ENCODE results near the gene ARAF. TPM values are rescaled to one million over a fixed set of nuclear protein-coding genes. Genes with fewer than 3 reads are reported as not detected.

Gene ARAF
- total and polyA plus RNA-seq, 3 donors from 2014 or later, result 29.8 to 44.3 (median 34.4) TPM

GRCh38 chrX:47619486-47620302, 58.7 kb downstream of the ARAF start, which contains the start of gene SYN1:
SYN1 (minus strand) TSS chrX:47619857; CDS start chrX:47619728, 129 bp downstream.
- WGBS, 2 donors, result 1% methylated on average over 18 of the region's 88 CpGs; no CpG with 5 or more reads in 1 of the 2 donors
- intact Hi-C loops (cut with DNase I; ENCODE audit: low total_unique reads), result no loop called here
- peak within 1 kb of the TSS; percentile 39 to 44 for H3K4me3 ChIP-seq
- no peak within 1 kb of the TSS for H3K27ac ChIP-seq
- peak; percentile 89 for DNase-seq
- H3K9me3 ChIP-seq, result no peaks in the 10 kb centered on the region
- no peaks in the 10 kb centered on the region for H3K4me1 ChIP-seq
- no peaks in the 10 kb centered on the region for H3K36me3 ChIP-seq (ENCODE audit: low read depth, missing control alignments)
- no peaks in the 10 kb centered on the region for H3K27me3 ChIP-seq
- TF ChIP-seq POLR2A (IDR thresholded peaks at IDR 0.05), result no peak
- TF ChIP-seq CTCF (IDR thresholded peaks at IDR 0.05), result peak in 2 of 3 experiments; percentile 31 to 56

GRCh38 chrX:47620303-47620685, 59.3 kb downstream of the ARAF start:
- no peak for TF ChIP-seq CTCF (IDR thresholded peaks at IDR 0.05)
- no peak for TF ChIP-seq POLR2A (IDR thresholded peaks at IDR 0.05)
- Histone ChIP-seq H3K27me3 (no peaks in the 10 kb centered on the region), H3K9me3 (no peaks in the 10 kb centered on the region), H3K4me3 (no peak overlapping the region), H3K36me3 (ENCODE audit: low read depth, missing control alignments) (no peaks in the 10 kb centered on the region), H3K4me1 (no peaks in the 10 kb centered on the region), H3K27ac (no peak overlapping the region)
- no peak for DNase-seq
- WGBS, 2 donors, result 42% methylated on average over 9 of the region's 9 CpGs; no CpG with 5 or more reads in 1 of the 2 donors
- intact Hi-C loops (cut with DNase I; ENCODE audit: low total_unique reads), result no loop called here

Small RNA genes within 50 kb of the gene (microRNA-seq; reads per million reads assigned to microRNA genes)
- 0 to 0.70 reads per million in 2 donors for gene MIR4769 (ENCODE audit: borderline number of aligned reads in 2 of 2, borderline replicate concordance in 1 of 2)

Small RNA genes within 50 kb of the gene (small RNA-seq; reads per million reads assigned to genes)
- 0 reads per million in 2 donors for gene MIR4769

Other genes with a start within 250 kb of the ARAF start
- under 1 TPM; 0.63 to 0.68 TPM for gene ZNF157, start 190.6 kb upstream of the ARAF start, total RNA-seq
- 0.51 TPM for gene ZNF157, start 190.6 kb upstream of the ARAF start, polyA plus RNA-seq (ENCODE audit: insufficient read depth, low read depth, low replicate concordance)
- 1 to 10 TPM; 8.1 to 8.3 TPM for gene ZNF41, start 78.0 kb upstream of the ARAF start, total RNA-seq
- 5.2 TPM for gene ZNF41, start 78.0 kb upstream of the ARAF start, polyA plus RNA-seq (ENCODE audit: insufficient read depth, low read depth, low replicate concordance)
- gene TIMP1, start 21.2 kb downstream of the ARAF start, total RNA-seq, result 100 to 1,000 TPM; 535 to 995 TPM
- gene TIMP1, start 21.2 kb downstream of the ARAF start, polyA plus RNA-seq (ENCODE audit: insufficient read depth, low read depth, low replicate concordance), result 708 TPM
- 1 to 10 TPM; 2.8 to 3.4 TPM for gene SYN1, start 58.7 kb downstream of the ARAF start, total RNA-seq
- gene SYN1, start 58.7 kb downstream of the ARAF start, polyA plus RNA-seq (ENCODE audit: insufficient read depth, low read depth, low replicate concordance), result 3.5 TPM
- gene CFP, start 68.7 kb downstream of the ARAF start, total RNA-seq, result 1 to 10 TPM; 1.9 to 2.8 TPM
- 4.4 TPM for gene CFP, start 68.7 kb downstream of the ARAF start, polyA plus RNA-seq (ENCODE audit: insufficient read depth, low read depth, low replicate concordance)
- gene ELK1, start 89.4 kb downstream of the ARAF start, total RNA-seq, result 100 to 1,000 TPM; 102 to 114 TPM
- 70.9 TPM for gene ELK1, start 89.4 kb downstream of the ARAF start, polyA plus RNA-seq (ENCODE audit: insufficient read depth, low read depth, low replicate concordance)
- gene UXT, start 98.0 kb downstream of the ARAF start, total RNA-seq, result 10 to 100 TPM; 63.8 to 72.0 TPM
- 79.9 TPM for gene UXT, start 98.0 kb downstream of the ARAF start, polyA plus RNA-seq (ENCODE audit: insufficient read depth, low read depth, low replicate concordance)